Neural cell (in vitro differentiated cells): ENCODE results near the gene RILP. TPM values are rescaled to one million over a fixed set of nuclear protein-coding genes. Genes with fewer than 3 reads are reported as not detected.

Source experiments
- H2AFZ ChIP-seq: fragments of 200-600, 300-800 bp; sonication (generic), shearing (Covaris generic); 2 replicates; pipeline ENCODE4 v1.6.0; 2014; ENCODE audit warnings: low read depth, mild to moderate bottlenecking, antibody characterized with exemption, low read length, moderate library complexity
- H3F3A ChIP-seq: fragments of 200-600 bp; shearing (Covaris generic); 2 replicates; pipeline ENCODE4 v1.6.1; 2016; ENCODE audit warnings: mild to moderate bottlenecking, moderate library complexity, mixed read lengths, antibody characterized with exemption, low read length; ENCODE audit not compliant: insufficient read depth, poor library complexity, severe bottlenecking
- H3K27ac ChIP-seq: fragments of 200-600, 300-800 bp; sonication (generic), shearing (Covaris generic); 2 replicates; pipeline ENCODE4 v1.5.1; 2014; ENCODE audit warnings: mild to moderate bottlenecking, low read length, moderate library complexity
- H3K27me3 ChIP-seq: fragments of 300-800, 200-600 bp; sonication (generic), shearing (Covaris generic); 2 replicates; pipeline ENCODE4 v1.6.0; 2014; ENCODE audit warnings: mild to moderate bottlenecking, low read depth, low read length, moderate library complexity; ENCODE audit not compliant: insufficient read depth
- H3K36me3 ChIP-seq: fragments of 300-800, 200-600 bp; sonication (generic), shearing (Covaris generic); 2 replicates; pipeline ENCODE4 v1.5.1; 2014; ENCODE audit warnings: mild to moderate bottlenecking, antibody characterized with exemption, low read length, moderate library complexity; ENCODE audit not compliant: insufficient read depth
- H3K4me2 ChIP-seq: fragments of 300-800, 200-600 bp; sonication (generic), shearing (Covaris generic); 2 replicates; pipeline ENCODE4 v1.6.0; 2014; ENCODE audit warnings: mild to moderate bottlenecking, low read length
- H3K4me3 ChIP-seq: fragments of 300-800, 200-600 bp; sonication (generic), shearing (Covaris generic); 2 replicates; pipeline ENCODE4 v1.5.1; 2014; ENCODE audit warnings: mild to moderate bottlenecking, low read length, moderate library complexity
- H3K79me2 ChIP-seq: fragments of 200-600 bp; shearing (Covaris generic); replicated peaks from 2 replicates; pipeline ENCODE4 v1.6.0; 2014; ENCODE audit warnings: mild to moderate bottlenecking, low read length, moderate library complexity; ENCODE audit not compliant: insufficient read depth
- H3K9ac ChIP-seq: fragments of 300-800, 200-600 bp; sonication (generic), shearing (Covaris generic); 2 replicates; pipeline ENCODE4 v1.6.1; 2016; ENCODE audit warnings: mild to moderate bottlenecking, low read length, mixed read lengths
- H3K9me2 ChIP-seq: fragments of 200-600 bp; shearing (Covaris generic); 2 replicates; pipeline ENCODE4 v1.6.1; 2016; ENCODE audit warnings: mild to moderate bottlenecking, low read length, mixed read lengths; ENCODE audit not compliant: insufficient read depth
- H3K9me3 ChIP-seq: fragments of 200-600, 300-800 bp; sonication (generic), shearing (Covaris generic); 2 replicates; pipeline ENCODE4 v1.6.1; 2016; ENCODE audit warnings: mild to moderate bottlenecking, mixed run types, low read length, moderate library complexity, mixed read lengths
- H4K20me1 ChIP-seq: fragments of 200-600 bp; shearing (Covaris generic); 2 replicates; pipeline ENCODE4 v1.6.1; 2016; ENCODE audit warnings: mild to moderate bottlenecking, mixed run types; ENCODE audit not compliant: insufficient read depth
- CTCF ChIP-seq: fragments of 450-650 bp; IDR thresholded peaks from 2 replicates; pipeline ENCODE4 v1.5.1; 2014; ENCODE audit warnings: antibody characterized with exemption, mild to moderate bottlenecking, moderate library complexity; ENCODE audit not compliant: poor library complexity, severe bottlenecking
- EP300 ChIP-seq: fragments of 450-650 bp; conservative IDR thresholded peaks from 2 replicates; pipeline ENCODE4 v1.6.1; 2014; ENCODE audit warnings: antibody characterized with exemption, mild to moderate bottlenecking, moderate library complexity; ENCODE audit not compliant: poor library complexity, severe bottlenecking
- EZH2 ChIP-seq: fragments of 200-600, 300-800 bp; shearing (Covaris generic), sonication (generic); IDR thresholded peaks from 2 replicates; pipeline ENCODE4 v1.6.1; 2014; ENCODE audit warnings: antibody characterized with exemption, low read length, borderline replicate concordance, mild to moderate bottlenecking; ENCODE audit not compliant: insufficient read depth, poor library complexity, severe bottlenecking
- MXI1 ChIP-seq: fragments of 450-650 bp; conservative IDR thresholded peaks from 2 replicates; pipeline ENCODE4 v1.6.1; 2014; ENCODE audit warnings: antibody characterized with exemption, mild to moderate bottlenecking; ENCODE audit not compliant: poor library complexity, severe bottlenecking
- POLR2AphosphoS5 ChIP-seq: IDR thresholded peaks from 2 replicates; pipeline ENCODE4 v1.6.1; 2012
- RAD21 ChIP-seq: fragments of 450-650 bp; conservative IDR thresholded peaks from 2 replicates; pipeline ENCODE4 v1.6.1; 2014; ENCODE audit warnings: antibody characterized with exemption, mild to moderate bottlenecking, moderate library complexity
- REST ChIP-seq: IDR thresholded peaks from 2 replicates; pipeline ENCODE4 v1.6.1; 2012; ENCODE audit warnings: borderline replicate concordance
- SMC3 ChIP-seq: fragments of 450-650 bp; conservative IDR thresholded peaks from 2 replicates; pipeline ENCODE4 v1.6.1; 2014; ENCODE audit warnings: antibody characterized with exemption, mild to moderate bottlenecking, moderate library complexity; ENCODE audit not compliant: poor library complexity
- TAF1 ChIP-seq: IDR thresholded peaks from 2 replicates; pipeline ENCODE4 v1.6.1; 2012; ENCODE audit warnings: low read depth
- polyA plus RNA-seq: library from polyadenylated mRNA; depleted of rRNA; stranded (reverse); fragments of >200 nt; gene quantifications from 2 replicates; pipeline ENCODE4 v1.2.3, GENCODE V29; 2014

Gene RILP
- polyA plus RNA-seq, 1 donor from 2014 or later: 7.5 TPM

GRCh38 chr17:1626333-1626732 is 23.3 kb downstream of the RILP start:
- H3K9me2 ChIP-seq: no peaks in the 10 kb centered on the region
- peak overlapping the region; percentile 96 for H3K4me3 ChIP-seq
- H3K79me2 ChIP-seq: peaks cover 43% of the 10 kb centered on the region
- H3F3A ChIP-seq: no peaks in the 10 kb centered on the region
- peak overlapping the region; percentile 99 for H3K9ac ChIP-seq
- peak overlapping the region; percentile 94 for H3K4me2 ChIP-seq
- H3K27ac ChIP-seq: peak overlapping the region; percentile 99
- no peaks in the 10 kb centered on the region for H4K20me1 ChIP-seq
- H3K27me3 ChIP-seq: no peaks in the 10 kb centered on the region
- H3K36me3 ChIP-seq: peaks cover 14% of the 10 kb centered on the region
- no peaks in the 10 kb centered on the region for H3K9me3 ChIP-seq
- TF ChIP-seq CTCF (no peak), POLR2AphosphoS5 (no peak), RAD21 (no peak), SMC3 (no peak), EZH2 (no peak), REST (no peak), MXI1 (no peak), EP300 (no peak), TAF1 (no peak)
- no peak overlapping the region for H2AFZ ChIP-seq

DNA sequence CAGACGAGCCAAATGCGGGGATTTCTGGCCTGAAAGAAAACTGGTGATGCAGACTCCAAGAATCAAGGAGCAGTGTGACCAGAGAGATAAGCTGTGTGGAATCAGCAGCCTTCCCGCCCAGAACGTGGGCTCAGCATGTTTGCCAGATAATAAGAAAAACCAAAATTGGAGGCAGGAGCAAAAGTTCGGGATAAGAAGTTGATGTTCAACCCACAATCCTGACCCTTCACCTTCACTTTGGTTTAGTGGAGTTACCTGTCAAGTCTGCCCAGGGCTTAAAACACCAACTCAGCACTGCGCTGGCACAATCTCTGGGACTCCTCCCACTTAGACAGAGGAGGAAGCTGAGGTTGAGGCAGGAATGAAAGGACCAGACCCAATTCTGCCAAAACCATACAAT is 24.1 kb downstream of the RILP start:
- H3K4me3 ChIP-seq: peak overlapping the region; percentile 96
- H4K20me1 ChIP-seq: peaks cover 4% of the 10 kb centered on the region
- H3K9me2 ChIP-seq: no peaks in the 10 kb centered on the region
- no peak for TF ChIP-seq EZH2
- TF ChIP-seq TAF1: no peak
- no peak for TF ChIP-seq REST
- no peak for TF ChIP-seq EP300
- no peak for TF ChIP-seq POLR2AphosphoS5
- TF ChIP-seq RAD21: no peak
- TF ChIP-seq MXI1: no peak
- no peak for TF ChIP-seq SMC3
- TF ChIP-seq CTCF: no peak
- H2AFZ ChIP-seq: no peak overlapping the region
- no peaks in the 10 kb centered on the region for H3F3A ChIP-seq
- H3K9me3 ChIP-seq: no peaks in the 10 kb centered on the region
- no peak overlapping the region for H3K27ac ChIP-seq
- H3K27me3 ChIP-seq: no peaks in the 10 kb centered on the region
- H3K4me2 ChIP-seq: peak overlapping the region; percentile 94
- H3K9ac ChIP-seq: peak overlapping the region; percentile 99
- peaks cover 43% of the 10 kb centered on the region for H3K79me2 ChIP-seq
- H3K36me3 ChIP-seq: peaks cover 14% of the 10 kb centered on the region
